ENCODE results near the gene CYP39A1.
A peak's percentile ranks its signal among the peaks of the same experiment; 100 is the strongest.
"Not testable (repeated sequence)": the region's sequence is repeated elsewhere in the genome, so short reads cannot be mapped to it uniquely, and the experiment has no call there.

The CYP39A1 gene

DNA sequence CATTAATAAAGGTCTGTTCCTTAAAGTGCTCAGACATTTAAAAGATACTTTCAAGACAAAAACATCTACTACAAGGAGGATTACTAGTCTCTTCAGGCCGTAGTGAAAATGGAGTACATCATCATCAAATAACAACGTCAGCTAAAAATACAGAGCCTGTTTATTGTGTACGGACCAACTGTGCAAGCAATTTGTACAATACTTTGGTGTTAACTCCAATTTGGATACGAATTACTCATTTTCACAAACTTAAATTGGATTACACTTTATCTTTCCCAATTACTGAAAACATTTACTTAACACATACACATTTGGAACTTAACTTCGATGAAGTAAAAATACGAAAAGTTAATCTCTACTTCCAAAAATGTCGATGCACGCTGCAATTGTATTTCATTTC lies 802 bp downstream of the CYP39A1 start:
- TF ChIP-seq, protein P1, sequence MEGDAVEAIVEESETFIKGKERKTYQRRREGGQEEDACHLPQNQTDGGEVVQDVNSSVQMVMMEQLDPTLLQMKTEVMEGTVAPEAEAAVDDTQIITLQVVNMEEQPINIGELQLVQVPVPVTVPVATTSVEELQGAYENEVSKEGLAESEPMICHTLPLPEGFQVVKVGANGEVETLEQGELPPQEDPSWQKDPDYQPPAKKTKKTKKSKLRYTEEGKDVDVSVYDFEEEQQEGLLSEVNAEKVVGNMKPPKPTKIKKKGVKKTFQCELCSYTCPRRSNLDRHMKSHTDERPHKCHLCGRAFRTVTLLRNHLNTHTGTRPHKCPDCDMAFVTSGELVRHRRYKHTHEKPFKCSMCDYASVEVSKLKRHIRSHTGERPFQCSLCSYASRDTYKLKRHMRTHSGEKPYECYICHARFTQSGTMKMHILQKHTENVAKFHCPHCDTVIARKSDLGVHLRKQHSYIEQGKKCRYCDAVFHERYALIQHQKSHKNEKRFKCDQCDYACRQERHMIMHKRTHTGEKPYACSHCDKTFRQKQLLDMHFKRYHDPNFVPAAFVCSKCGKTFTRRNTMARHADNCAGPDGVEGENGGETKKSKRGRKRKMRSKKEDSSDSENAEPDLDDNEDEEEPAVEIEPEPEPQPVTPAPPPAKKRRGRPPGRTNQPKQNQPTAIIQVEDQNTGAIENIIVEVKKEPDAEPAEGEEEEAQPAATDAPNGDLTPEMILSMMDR (IDR thresholded peaks at IDR 0.05), result no peak
- Histone ChIP-seq H3K27ac (peak overlapping the region; percentile 91), H3K9ac (peak overlapping the region; percentile 24)

DNA sequence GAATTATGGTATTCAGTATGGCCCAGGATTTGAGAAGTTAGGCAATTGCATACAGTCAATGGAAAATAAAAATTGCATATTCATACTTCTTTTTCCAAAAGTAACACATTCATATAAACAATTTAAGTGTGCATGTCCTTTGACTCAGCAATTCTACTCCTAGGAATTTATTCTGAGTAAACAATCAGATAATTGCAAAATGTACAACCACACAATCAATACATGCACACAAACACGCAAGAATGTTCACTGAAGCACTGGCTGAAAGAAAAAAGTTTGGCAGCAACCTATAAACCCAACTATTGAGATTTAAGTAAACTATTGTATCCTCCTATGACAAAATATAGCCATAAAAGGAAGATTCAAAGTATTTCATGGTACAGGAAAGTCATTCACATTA lies 1.6 kb downstream of the CYP39A1 start:
- no peaks in the 10 kb centered on the region for H3K36me3 ChIP-seq (ENCODE audit: control insufficient read depth, insufficient read depth, low read length)
- H3K9ac ChIP-seq, result no peak overlapping the region
- peak overlapping the region; percentile 57 for H3K4me2 ChIP-seq (ENCODE audit: low read length)
- TF ChIP-seq, protein P1 (IDR thresholded peaks at IDR 0.05), result no peak
- peak overlapping the region; percentile 97 for H2AFZ ChIP-seq
- H3K4me3 ChIP-seq (ENCODE audit: low read depth, low read length), result peak overlapping the region; percentile 99
- H3K79me2 ChIP-seq, result no peaks in the 10 kb centered on the region
- H3K27me3 ChIP-seq (ENCODE audit: control insufficient read depth, insufficient read depth, low read length), result no peaks in the 10 kb centered on the region
- peaks cover 9% of the 10 kb centered on the region for H3K4me1 ChIP-seq
- H3K27ac ChIP-seq, result peak overlapping the region; percentile 3
- no peaks in the 10 kb centered on the region for H3K9me3 ChIP-seq (ENCODE audit: control insufficient read depth, low read length)

More for the DNA sequence above, 802 bp downstream of the CYP39A1 start:
- no peaks in the 10 kb centered on the region for H3K79me2 ChIP-seq
- H2AFZ ChIP-seq, result peak overlapping the region; percentile 97
- no peaks in the 10 kb centered on the region for H3K36me3 ChIP-seq (ENCODE audit: control insufficient read depth, insufficient read depth, low read length)
- H3K4me1 ChIP-seq, result peaks cover 9% of the 10 kb centered on the region
- H3K27me3 ChIP-seq (ENCODE audit: control insufficient read depth, insufficient read depth, low read length), result no peaks in the 10 kb centered on the region
- H3K9me3 ChIP-seq (ENCODE audit: control insufficient read depth, low read length), result no peaks in the 10 kb centered on the region
- H3K4me3 ChIP-seq (ENCODE audit: low read depth, low read length), result peak overlapping the region; percentile 99
- peak overlapping the region; percentile 73 for H3K4me2 ChIP-seq (ENCODE audit: low read length)

DNA sequence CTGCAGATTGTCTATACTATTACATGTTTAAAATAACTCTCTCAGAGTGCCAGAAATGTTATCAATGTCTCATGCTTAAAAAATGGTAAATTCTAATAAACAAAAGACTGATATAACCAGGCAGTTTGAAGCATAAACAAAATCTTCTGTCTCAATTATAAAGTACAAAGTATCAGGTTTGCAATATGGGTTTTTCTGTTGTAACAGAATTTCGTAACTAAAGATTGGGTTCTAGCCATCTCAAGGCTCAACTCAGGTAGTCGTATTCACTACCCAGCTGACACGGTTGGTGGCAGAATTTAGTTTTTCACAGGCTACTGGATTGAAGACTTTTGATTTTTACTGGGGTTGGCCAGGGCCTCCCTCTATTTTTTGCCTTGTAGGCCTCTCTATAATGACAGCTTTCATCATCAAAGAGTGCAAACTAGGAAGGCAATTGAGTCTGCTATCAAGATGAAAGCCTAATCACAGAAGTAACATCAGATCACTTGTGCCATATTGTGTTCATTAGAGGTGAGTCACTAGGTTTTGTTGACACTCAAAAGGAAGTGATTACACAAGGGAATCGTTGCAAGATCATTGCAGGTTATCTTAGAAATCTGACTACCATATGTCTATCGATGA lies 3.6 kb downstream of the CYP39A1 start:
- Histone ChIP-seq H2AFZ (no peak overlapping the region), H3K79me2 (no peaks in the 10 kb centered on the region), H3K27ac (no peak overlapping the region), H3K4me1 (peaks cover 3% of the 10 kb centered on the region), H3K4me3 (ENCODE audit: low read depth, low read length) (no peak overlapping the region), H3K9ac (no peak overlapping the region), H3K27me3 (ENCODE audit: control insufficient read depth, insufficient read depth, low read length) (no peaks in the 10 kb centered on the region), H3K4me2 (ENCODE audit: low read length) (no peak overlapping the region), H3K9me3 (ENCODE audit: control insufficient read depth, low read length) (no peaks in the 10 kb centered on the region), H3K36me3 (ENCODE audit: control insufficient read depth, insufficient read depth, low read length) (no peaks in the 10 kb centered on the region)
- TF ChIP-seq, protein P1 (IDR thresholded peaks at IDR 0.05), result no peak

GRCh38 chr6:46648108-46648507 lies 4.5 kb downstream of the CYP39A1 start:
- H2AFZ ChIP-seq; H3K4me1 ChIP-seq; H3K27ac ChIP-seq; H3K27me3 ChIP-seq (ENCODE audit: control insufficient read depth, insufficient read depth, low read length); H3K9ac ChIP-seq; H3K9me3 ChIP-seq (ENCODE audit: control insufficient read depth, low read length); H3K4me2 ChIP-seq (ENCODE audit: low read length); H3K4me3 ChIP-seq (ENCODE audit: low read depth, low read length); H3K79me2 ChIP-seq; H3K36me3 ChIP-seq (ENCODE audit: control insufficient read depth, insufficient read depth, low read length): not testable (repeated sequence)

- H3K27ac ChIP-seq, result no peak overlapping the region
- TF ChIP-seq, protein P1 (IDR thresholded peaks at IDR 0.05), result no peak
- H3K9ac ChIP-seq, result no peak overlapping the region
Observed at GRCh38 chr6:46645265-46645664, 7.4 kb downstream of the CYP39A1 start.

More at GRCh38 chr6:46645265-46645664, 7.4 kb downstream of the CYP39A1 start:
- H3K36me3 ChIP-seq (ENCODE audit: control insufficient read depth, insufficient read depth, low read length), result no peaks in the 10 kb centered on the region
- H3K9me3 ChIP-seq (ENCODE audit: control insufficient read depth, low read length), result no peaks in the 10 kb centered on the region
- no peak overlapping the region for H2AFZ ChIP-seq
- H3K4me2 ChIP-seq (ENCODE audit: low read length), result no peak overlapping the region
- no peaks in the 10 kb centered on the region for H3K4me1 ChIP-seq
- H3K4me3 ChIP-seq (ENCODE audit: low read depth, low read length), result no peak overlapping the region
- H3K79me2 ChIP-seq, result no peaks in the 10 kb centered on the region
- H3K27me3 ChIP-seq (ENCODE audit: control insufficient read depth, insufficient read depth, low read length), result no peaks in the 10 kb centered on the region
